ENCODE measurements around the gene PHTF2.

GRCh38 chr7:77782383-77782782 lies 16.2 kb upstream of the PHTF2 start:
- TF ChIP-seq POLR2AphosphoS5 (IDR thresholded peaks at IDR 0.05; ENCODE audit: low read depth, low read length) (no peak), POLR2A (IDR thresholded peaks at IDR 0.05; ENCODE audit: low read depth, low read length) (no peak)

All from GM12891 (cell line).